H1 (cell line): Measurements from ENCODE around the gene ADAT3. TPM values are rescaled to one million over a fixed set of nuclear protein-coding genes. Genes with fewer than 3 reads are reported as not detected.

ENCODE experiments used
- CTCF ChIA-PET: fragments of 300-600 bp; sonication (Branson Sonifier 250); formaldehyde crosslinking; loops from one replicate; lab custom pipeline; 2021; ENCODE audit not compliant: partially characterized antibody; lab: Charles Lee
- POLR2A ChIA-PET: fragments of 300-600 bp; sonication (Branson Sonifier 250); formaldehyde crosslinking; loops from one replicate; lab custom pipeline; 2021; ENCODE audit warnings: inconsistent platforms; ENCODE audit not compliant: partially characterized antibody; lab: Charles Lee
- DNase-seq, 2 experiments: peaks; one replicate each; pipeline versions ENCODE4 v3.0.0 to v3.0.0-alpha.2; 2010 to 2022; ENCODE audit warnings: low spot score in 2 of 2, low read depth in 1 of 2, mixed read lengths in 1 of 2
- FAIRE-seq: peaks from 2 replicates; lab custom pipeline; 2011; peaks lifted over from hg19 to GRCh38; lab: Jason Lieb, UNC
- H2AFZ ChIP-seq: 2 replicates; pipeline ENCODE4 v1.8.1; 2012; ENCODE audit warnings: low read length, inconsistent platforms
- H2AK5ac ChIP-seq: 2 replicates; pipeline ENCODE4 v1.6.1; 2013; ENCODE audit warnings: low read depth, low read length
- H2BK120ac ChIP-seq: replicated peaks from 2 replicates; pipeline ENCODE3; 2013; ENCODE audit warnings: low read depth, low read length, inconsistent platforms
- H2BK12ac ChIP-seq: 2 replicates; pipeline ENCODE4 v1.6.1; 2013; ENCODE audit warnings: low read depth, low read length
- H2BK15ac ChIP-seq: 2 replicates; pipeline ENCODE4 v1.6.1; 2013; ENCODE audit warnings: low read length
- H2BK20ac ChIP-seq: 2 replicates; pipeline ENCODE4 v1.6.1; 2013; ENCODE audit warnings: low read length
- H2BK5ac ChIP-seq: 2 replicates; pipeline ENCODE4 v1.6.1; 2013; ENCODE audit warnings: low read depth, low read length
- H3K14ac ChIP-seq: 2 replicates; pipeline ENCODE4 v1.6.1; 2013; ENCODE audit warnings: inconsistent platforms; ENCODE audit not compliant: insufficient read length
- H3K18ac ChIP-seq: 2 replicates; pipeline ENCODE4 v1.6.1; 2013; ENCODE audit warnings: low read length; ENCODE audit errors: extremely low read depth
- H3K23ac ChIP-seq: 2 replicates; pipeline ENCODE4 v1.6.1; 2013; ENCODE audit warnings: inconsistent platforms; ENCODE audit not compliant: insufficient read length
- H3K23me2 ChIP-seq: 2 replicates; pipeline ENCODE4 v1.6.1; 2013; ENCODE audit warnings: low read depth, low read length
- H3K27ac ChIP-seq: 2 replicates; pipeline ENCODE4 v1.6.1; 2011; ENCODE audit warnings: low read depth, low read length, inconsistent platforms
- H3K27me3 ChIP-seq, 4 experiments: replicated peaks in 1 of 4; 1 replicate in 1 of 4; 2 replicates in 3 of 4; pipeline versions ENCODE4 v1.6.1 to v1.8.1; 2011 to 2013; ENCODE audit warnings: low read length in 3 of 4, mild to moderate bottlenecking in 3 of 4, inconsistent platforms in 2 of 4, mixed read lengths in 2 of 4, moderate library complexity in 1 of 4; ENCODE audit not compliant: control insufficient read depth in 3 of 4, insufficient read depth in 3 of 4; ENCODE audit errors: extremely low read depth in 1 of 4
- H3K36me3 ChIP-seq, 4 experiments: 2 replicates each; pipeline versions ENCODE4 v1.6.1 to v1.8.1; 2011 to 2013; ENCODE audit warnings: mild to moderate bottlenecking in 4 of 4, low read length in 3 of 4, moderate library complexity in 2 of 4, control low read depth in 1 of 4, inconsistent platforms in 1 of 4; ENCODE audit not compliant: insufficient read depth in 4 of 4, control insufficient read depth in 2 of 4
- H3K4ac ChIP-seq: replicated peaks from 2 replicates; pipeline ENCODE3; 2013; ENCODE audit warnings: low read length, low read depth, mixed read lengths, inconsistent platforms; ENCODE audit not compliant: insufficient read length
- H3K4me1 ChIP-seq, 4 experiments: replicated peaks in 1 of 4; 1 replicate in 1 of 4; 2 replicates in 3 of 4; pipeline versions ENCODE4 v1.6.1 to v1.8.1; 2011 to 2013; ENCODE audit warnings: low read length in 3 of 4, inconsistent platforms in 2 of 4, mixed read lengths in 1 of 4; ENCODE audit not compliant: insufficient read depth in 4 of 4, control insufficient read depth in 3 of 4
- H3K4me2 ChIP-seq, 2 experiments: 2 replicates each; pipeline versions ENCODE4 v1.6.1 to v1.8.1; 2011 to 2013; ENCODE audit warnings: low read depth in 2 of 2, low read length in 2 of 2, control low read depth in 1 of 2, inconsistent platforms in 1 of 2, mild to moderate bottlenecking in 1 of 2; ENCODE audit not compliant: insufficient read depth in 1 of 2
- H3K4me3 ChIP-seq, 4 experiments: fragments of 200-600, 300-600 bp in 1 of 4; sonication (generic), shearing (Covaris generic), sonication (Bioruptor Twin) in 1 of 4; 2 replicates each; pipeline versions ENCODE4 v1.5.1 to v1.8.1; 2011 to 2016; ENCODE audit warnings: low read length in 4 of 4, low read depth in 3 of 4, control low read depth in 2 of 4, inconsistent platforms in 2 of 4, mild to moderate bottlenecking in 2 of 4, mixed read lengths in 1 of 4, moderate library complexity in 1 of 4; ENCODE audit not compliant: insufficient read depth in 2 of 4; ENCODE audit errors: extremely low read depth in 1 of 4
- H3K56ac ChIP-seq: replicated peaks from 2 replicates; pipeline ENCODE3; 2013; ENCODE audit warnings: low read depth, mild to moderate bottlenecking, mixed read lengths, low read length, inconsistent platforms; ENCODE audit not compliant: insufficient read length
- H3K79me1 ChIP-seq: 2 replicates; pipeline ENCODE4 v1.6.1; 2013; ENCODE audit warnings: low read depth, low read length, control low read depth
- H3K79me2 ChIP-seq, 2 experiments: 2 replicates each; pipeline versions ENCODE4 v1.6.1 to v1.8.1; 2012 to 2013; ENCODE audit warnings: low read length in 2 of 2, mild to moderate bottlenecking in 2 of 2, inconsistent platforms in 1 of 2; ENCODE audit not compliant: insufficient read depth in 2 of 2, control insufficient read depth in 1 of 2
- H3K9ac ChIP-seq, 4 experiments: replicated peaks in 1 of 4; 1 replicate in 1 of 4; 2 replicates in 3 of 4; pipeline versions ENCODE4 v1.6.1 to v1.8.1; 2011 to 2013; ENCODE audit warnings: low read depth in 3 of 4, low read length in 3 of 4, control low read depth in 2 of 4, mild to moderate bottlenecking in 2 of 4, moderate library complexity in 2 of 4, inconsistent platforms in 1 of 4; ENCODE audit errors: extremely low read depth in 1 of 4
- H3K9me3 ChIP-seq, 2 experiments: 2 replicates each; pipeline versions ENCODE4 v1.6.1 to v1.8.1; 2012 to 2013; ENCODE audit warnings: mild to moderate bottlenecking in 2 of 2, moderate library complexity in 2 of 2, control low read depth in 1 of 2, inconsistent platforms in 1 of 2, low read depth in 1 of 2, low read length in 1 of 2, mixed read lengths in 1 of 2; ENCODE audit not compliant: insufficient read depth in 2 of 2
- H4K20me1 ChIP-seq, 2 experiments: replicated peaks in 1 of 2; 2 replicates each; pipeline versions ENCODE3 to v1.8.1; 2011 to 2013; ENCODE audit warnings: inconsistent platforms in 2 of 2, low read length in 2 of 2, mild to moderate bottlenecking in 1 of 2; ENCODE audit not compliant: insufficient read depth in 2 of 2, control insufficient read depth in 1 of 2
- H4K5ac ChIP-seq: 2 replicates; pipeline ENCODE4 v1.6.1; 2013; ENCODE audit warnings: low read length, low read depth, mixed read lengths, inconsistent platforms; ENCODE audit not compliant: insufficient read length
- H4K8ac ChIP-seq: 2 replicates; pipeline ENCODE4 v1.8.0; 2013; ENCODE audit warnings: mild to moderate bottlenecking, moderate library complexity, low read length, inconsistent platforms; ENCODE audit not compliant: insufficient read depth; ENCODE audit errors: extremely low read depth
- H4K91ac ChIP-seq: replicated peaks from 2 replicates; pipeline ENCODE3; 2013; ENCODE audit warnings: low read length, mixed read lengths, inconsistent platforms; ENCODE audit not compliant: insufficient read length
- ASH2L ChIP-seq: fragments of 200-600, 300-600 bp; sonication (generic); IDR thresholded peaks from one replicate; pipeline ENCODE4 v1.7.1; 2017; ENCODE audit warnings: low read length
- BRCA1 ChIP-seq: IDR thresholded peaks from 2 replicates; pipeline ENCODE4 v1.6.1; 2012; ENCODE audit warnings: low read depth, low read length, improper control_type of control experiment
- CBX8 ChIP-seq: fragments of 300-800, 300-1000 bp; sonication (generic); IDR thresholded peaks from 2 replicates; pipeline ENCODE4 v1.7.1; 2016; ENCODE audit warnings: low read depth, low read length, borderline replicate concordance
- CREB1 ChIP-seq: IDR thresholded peaks from 2 replicates; pipeline ENCODE4 v1.6.1; 2012; ENCODE audit warnings: inconsistent platforms
- CTBP2 ChIP-seq: IDR thresholded peaks from 2 replicates; pipeline ENCODE4 v1.7.0; 2011; ENCODE audit warnings: borderline replicate concordance, mild to moderate bottlenecking, moderate library complexity, mixed read lengths, low read length; ENCODE audit not compliant: insufficient read depth, insufficient read length
- GABPA ChIP-seq: IDR thresholded peaks from 2 replicates; pipeline ENCODE4 v1.6.1; 2011; ENCODE audit warnings: mild to moderate bottlenecking, low read length, moderate library complexity, borderline replicate concordance; ENCODE audit not compliant: insufficient read depth
- HDAC2 ChIP-seq, 2 experiments: fragments of 300-600 bp in 1 of 2; sonication (generic) in 1 of 2; IDR thresholded peaks; 2 replicates each; pipeline ENCODE4 v1.6.1; 2011 to 2012; ENCODE audit warnings: low read depth in 2 of 2, low read length in 2 of 2, mild to moderate bottlenecking in 2 of 2, moderate library complexity in 2 of 2, borderline replicate concordance in 1 of 2, inconsistent platforms in 1 of 2
- RBBP5 ChIP-seq: IDR thresholded peaks from 2 replicates; pipeline ENCODE4 v1.7.1; 2012; ENCODE audit warnings: low read depth, mild to moderate bottlenecking, inconsistent platforms, low read length, moderate library complexity, borderline replicate concordance
- SAP30 ChIP-seq: fragments of 300-600 bp; sonication (generic); IDR thresholded peaks from 2 replicates; pipeline ENCODE4 v1.7.1; 2012; ENCODE audit warnings: low read length, moderate library complexity, mild to moderate bottlenecking, inconsistent platforms; ENCODE audit not compliant: insufficient read depth, insufficient replicate concordance
- TBP ChIP-seq: IDR thresholded peaks from 2 replicates; pipeline ENCODE4 v1.6.1; 2011; ENCODE audit warnings: low read depth, low read length, improper control_type of control experiment
- WGBS, 2 experiments: shearing (Covaris generic) in 1 of 2; methylation state at CpG; one replicate each; pipeline versions ENCODE4 v1.1.6 to v1.1.7; 2013 to 2015; ENCODE audit warnings: low lambda C conversion rate in 2 of 2, mixed read lengths in 2 of 2, inconsistent platforms in 1 of 2, low coverage in 1 of 2, missing lambda C conversion rate in 1 of 2; ENCODE audit not compliant: insufficient replicate concordance in 2 of 2, insufficient coverage in 1 of 2, insufficient read length in 1 of 2; ENCODE audit errors: extremely low coverage in 1 of 2, missing lambda C conversion rate in 1 of 2; 5-methylcytosine and 5-hydroxymethylcytosine counted together
- polyA plus RNA-seq, 7 experiments: library from polyadenylated mRNA; depleted of rRNA in 3 of 7; stranded (reverse) in 5 of 7; unstranded in 2 of 7; fragments of >200 nt in 5 of 7; fragments of 200-250 nt in 2 of 7; gene quantifications; 1 replicate in 5 of 7; 2 replicates in 1 of 7; 4 replicates in 1 of 7; pipeline versions ENCODE4 v1.2.1 to v1.2.3, GENCODE V29; 2011 to 2013; ENCODE audit warnings: missing spikeins in 2 of 7, mixed read lengths in 2 of 7
- total RNA-seq: library from RNA; stranded (reverse); fragmentation: NEBNext Ultra II Directional; extraction: Animal tissue kit (Norgen Biotek cat#: 25700); gene quantifications from 2 replicates; pipeline ENCODE4 v1.2.1, GENCODE V29; 2021

Gene ADAT3
- total and polyA plus RNA-seq, 2 of the 8 experiments (the other 6 are each of a cell fraction or from before 2014, with no cell fraction given): 5.4 to 10.8 TPM

DNA sequence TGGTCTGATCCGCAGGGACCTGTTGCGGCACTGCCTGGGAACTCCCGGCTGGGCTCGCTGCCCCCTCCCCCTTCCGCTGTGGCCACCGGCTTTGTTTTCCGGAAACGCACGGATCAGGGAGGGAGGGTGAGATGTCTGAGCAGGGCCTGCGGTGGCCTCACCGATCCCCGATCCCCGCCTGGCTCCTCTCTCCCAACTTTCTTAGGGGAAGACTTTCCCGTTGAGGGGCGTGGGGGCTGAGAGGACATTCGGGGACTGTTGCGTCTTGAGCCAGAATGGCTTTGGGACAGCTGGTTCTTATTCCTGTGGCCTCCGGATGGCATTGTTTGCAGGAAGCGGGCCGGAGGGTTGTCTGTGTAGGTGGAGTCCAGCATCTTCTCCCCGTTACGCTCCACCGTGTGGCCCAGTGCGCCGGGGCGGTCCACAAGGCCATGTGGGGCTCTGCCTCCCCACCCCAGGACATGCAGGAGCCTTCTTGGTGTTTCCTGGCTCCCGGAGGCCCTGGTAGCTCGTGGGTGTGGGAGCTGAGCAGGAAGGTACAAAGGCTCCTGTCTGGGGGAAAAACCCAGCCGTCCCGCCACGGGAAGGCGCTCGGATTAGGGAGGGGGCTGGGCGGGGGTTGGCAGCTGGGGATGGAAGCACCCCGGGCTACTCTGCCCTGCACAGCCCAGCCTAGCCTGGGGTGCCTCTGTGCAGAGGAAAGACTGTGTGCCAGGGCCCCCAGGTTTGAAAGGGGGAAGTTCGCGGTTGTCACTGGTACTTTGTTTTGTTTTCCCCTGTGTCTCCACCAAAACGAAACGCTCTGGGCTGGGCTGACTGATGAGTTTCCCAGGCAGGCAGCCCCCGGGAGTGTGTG lies 37.1 kb downstream of the ADAT3 start:
- Histone ChIP-seq H4K20me1 (peaks cover 26 to 27% of the 10 kb centered on the region in 2 experiments), H2AK5ac (no peak overlapping the region), H3K27me3 (no peaks in the 10 kb centered on the region), H2BK12ac (0 out of 2 replicates have a peak overlapping the region, but pooled peaks have one; percentile 9), H4K5ac (peak overlapping the region; percentile 24), H3K23ac (no peak overlapping the region), H3K4me3 (peak overlapping the region; percentile 65 to 94 (median 86)), H3K9me3 (no peaks in the 10 kb centered on the region), H2BK15ac (peak overlapping the region; percentile 97; the same call in 1 of the 2 replicates), H3K18ac (peak overlapping the region; percentile 93), H3K27ac (peak overlapping the region; percentile 37; the same call in 1 of the 2 replicates), H4K8ac (no peak overlapping the region; the same call in 1 of the 2 replicates), H2BK5ac (peak overlapping the region; percentile 93), H3K9ac (peak overlapping the region in 3 of 4 experiments; percentile 25 to 66 (median 64); a peak in 5 of 7 replicates), H2BK20ac (no peak overlapping the region), H3K79me1 (peaks cover 6% of the 10 kb centered on the region), H4K91ac (peak overlapping the region; percentile 50), H3K56ac (peak overlapping the region; percentile 98), H2AFZ (no peak overlapping the region), H3K4me1 (peaks cover 0 to 22% (median 11%) of the 10 kb centered on the region in 4 experiments; a peak in 6 of 7 replicates), H3K4me2 (peak overlapping the region; percentile 75 to 80), H3K36me3 (no peaks in the 10 kb centered on the region), H3K79me2 (peaks cover 40 to 50% of the 10 kb centered on the region in 2 experiments), H3K4ac (peak overlapping the region; percentile 57), H2BK120ac (no peak overlapping the region), H3K14ac (no peak overlapping the region), H3K23me2 (peaks cover 15% of the 10 kb centered on the region; the same call in 1 of the 2 replicates)
- no peak for FAIRE-seq
- POLR2A ChIA-PET: interaction anchor here (0.7 to 1.6 kb wide), 5 partner anchors 10 to 839 kb away, joined by 3 to 5 read pairs (median 3); no protein-coding TSS in a partner anchor
- CTCF ChIA-PET: interaction anchor here (0.7 to 2.0 kb wide), 7 partner anchors 12 to 208 kb away, joined by 3 to 5 read pairs (median 3); no protein-coding TSS in a partner anchor
- 5% methylated on average over 20 of the region's 40 CpGs; no CpG with 5 or more reads in 1 of the 2 experiments for WGBS, 2 experiments
- DNase-seq: peak in 1 of 2 experiments; percentile 85
- TF ChIP-seq BRCA1 (no peak), TBP (no peak), HDAC2 (IDR thresholded peaks at IDR 0.05; ENCODE audit: borderline replicate concordance in 1 of 2, low read depth in 2 of 2, low read length in 2 of 2) (no peak; a peak in 1 of 4 replicates), ASH2L (peak; percentile 37), GABPA (peak; percentile 79; the same call in 1 of the 2 replicates), CBX8 (no peak), CREB1 (no peak), RBBP5 (peak; percentile 59; the same call in 1 of the 2 replicates), SAP30 (no peak), CTBP2 (no peak)
